Adipocyte (in vitro differentiated cells): ENCODE results near the gene TRMT6.

Experiments
- DNase-seq: peaks from one replicate; pipeline ENCODE4 v3.0.0-alpha.2; 2015; ENCODE audit warnings: low read depth
- H3K27me3 ChIP-seq: replicated peaks from 2 replicates; pipeline ENCODE4 v1.7.0; 2013; ENCODE audit warnings: mild to moderate bottlenecking, low read length, moderate library complexity; ENCODE audit not compliant: control insufficient read depth, insufficient read depth
- H3K36me3 ChIP-seq: 2 replicates; pipeline ENCODE4 v1.7.0; 2013; ENCODE audit warnings: low read length, mild to moderate bottlenecking, moderate library complexity; ENCODE audit not compliant: control insufficient read depth, insufficient read depth, severe bottlenecking
- H3K4me1 ChIP-seq: 2 replicates; pipeline ENCODE4 v1.7.0; 2013; ENCODE audit warnings: mild to moderate bottlenecking, low read length, moderate library complexity; ENCODE audit not compliant: control insufficient read depth, insufficient read depth
- H3K4me3 ChIP-seq: 2 replicates; pipeline ENCODE4 v1.7.0; 2013; ENCODE audit warnings: mild to moderate bottlenecking, low read length, moderate library complexity
- H3K9ac ChIP-seq: 2 replicates; pipeline ENCODE4 v1.7.0; 2013; ENCODE audit warnings: mild to moderate bottlenecking, low read length, moderate library complexity
- H3K9me3 ChIP-seq: 2 replicates; pipeline ENCODE4 v1.7.0; 2013; ENCODE audit warnings: mild to moderate bottlenecking, low read length, moderate library complexity; ENCODE audit not compliant: control insufficient read depth

TRMT6 gene

GRCh38 chr20:5977223-5977622, 26.9 kb upstream of the TRMT6 start:
- Histone ChIP-seq H3K27me3 (no peaks in the 10 kb centered on the region), H3K4me3 (no peak overlapping the region), H3K36me3 (peaks cover 18% of the 10 kb centered on the region), H3K9me3 (no peaks in the 10 kb centered on the region), H3K4me1 (peaks cover 2% of the 10 kb centered on the region), H3K9ac (no peak overlapping the region)
- no peak for DNase-seq

- Histone ChIP-seq H3K9ac (no peak overlapping the region), H3K27me3 (no peaks in the 10 kb centered on the region), H3K36me3 (peaks cover 18% of the 10 kb centered on the region), H3K4me3 (no peak overlapping the region), H3K4me1 (peaks cover 2% of the 10 kb centered on the region), H3K9me3 (no peaks in the 10 kb centered on the region)
- no peak for DNase-seq
These were observed 25.4 kb upstream of the TRMT6 start for GRCh38 chr20:5975778-5976177.

GRCh38 chr20:5974531-5974930, 24.2 kb upstream of the TRMT6 start:
- H3K27me3 ChIP-seq, result no peaks in the 10 kb centered on the region
- H3K4me3 ChIP-seq, result no peak overlapping the region
- peaks cover 2% of the 10 kb centered on the region for H3K4me1 ChIP-seq
- peaks cover 18% of the 10 kb centered on the region for H3K36me3 ChIP-seq
- no peaks in the 10 kb centered on the region for H3K9me3 ChIP-seq
- H3K9ac ChIP-seq, result no peak overlapping the region
- DNase-seq, result no peak

- Histone ChIP-seq H3K4me3 (no peak overlapping the region), H3K27me3 (no peaks in the 10 kb centered on the region), H3K4me1 (peaks cover 2% of the 10 kb centered on the region), H3K36me3 (peaks cover 15% of the 10 kb centered on the region), H3K9ac (no peak overlapping the region), H3K9me3 (no peaks in the 10 kb centered on the region)
- no peak for DNase-seq
These were observed 23.6 kb upstream of the TRMT6 start for GRCh38 chr20:5973971-5974370.

- peaks cover 2% of the 10 kb centered on the region for H3K4me1 ChIP-seq
- H3K36me3 ChIP-seq, result peaks cover 8% of the 10 kb centered on the region
- DNase-seq, result peak; percentile 49
These were observed 22.8 kb upstream of the TRMT6 start for GRCh38 chr20:5973172-5973571.

GRCh38 chr20:5971203-5971602, 20.9 kb upstream of the TRMT6 start:
- Histone ChIP-seq H3K9me3 (no peaks in the 10 kb centered on the region), H3K9ac (no peak overlapping the region), H3K4me3 (no peak overlapping the region), H3K36me3 (peaks cover 4% of the 10 kb centered on the region), H3K4me1 (peaks cover 2% of the 10 kb centered on the region), H3K27me3 (no peaks in the 10 kb centered on the region)
- no peak for DNase-seq

More at GRCh38 chr20:5973172-5973571, 22.8 kb upstream of the TRMT6 start:
- Histone ChIP-seq H3K4me3 (no peak overlapping the region), H3K27me3 (no peaks in the 10 kb centered on the region), H3K9ac (no peak overlapping the region), H3K9me3 (no peaks in the 10 kb centered on the region)

DNA sequence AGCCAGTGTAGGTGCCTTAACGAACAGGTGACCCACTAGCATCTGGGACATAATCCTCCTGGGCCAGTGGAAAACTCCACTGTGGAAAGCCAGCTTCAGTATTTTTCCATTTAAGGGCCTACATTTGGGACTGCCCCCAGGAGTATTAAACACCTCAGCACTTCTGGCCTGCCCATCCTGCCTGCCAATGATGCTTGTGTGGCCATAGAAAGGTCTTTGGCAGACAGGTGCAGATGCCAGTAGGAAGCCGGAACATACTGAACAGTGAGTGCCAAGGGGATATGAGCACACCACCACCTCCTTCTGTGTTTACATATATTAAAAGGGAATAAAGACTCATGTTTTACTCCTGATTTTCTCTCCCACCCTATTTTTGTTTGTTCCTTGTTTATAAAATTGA, 20.0 kb upstream of the TRMT6 start:
- no peaks in the 10 kb centered on the region for H3K27me3 ChIP-seq
- H3K4me3 ChIP-seq, result no peak overlapping the region
- peaks cover 9% of the 10 kb centered on the region for H3K36me3 ChIP-seq
- no peak for DNase-seq
- no peaks in the 10 kb centered on the region for H3K9me3 ChIP-seq
- peaks cover 2% of the 10 kb centered on the region for H3K4me1 ChIP-seq
- H3K9ac ChIP-seq, result no peak overlapping the region

DNA sequence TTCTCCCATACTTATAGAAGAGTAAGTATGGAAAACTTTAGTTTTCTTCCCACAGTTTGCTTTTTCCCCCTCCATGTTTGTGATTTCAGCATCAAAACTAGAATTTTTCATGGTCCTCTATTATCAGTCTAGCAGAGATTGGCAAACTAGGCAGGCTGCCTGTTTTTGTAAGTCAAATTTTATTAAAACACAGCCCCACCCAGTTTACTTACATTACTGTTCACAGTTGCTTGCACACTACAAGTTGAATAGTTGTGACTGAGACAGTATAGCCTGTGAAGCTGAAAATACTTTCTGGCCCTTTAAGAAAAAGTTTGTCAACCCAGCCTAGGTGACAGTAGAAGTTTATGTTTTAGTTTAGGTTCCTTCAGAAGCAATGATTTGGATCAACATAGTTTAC, 19.6 kb upstream of the TRMT6 start:
- no peak overlapping the region for H3K9ac ChIP-seq
- H3K9me3 ChIP-seq, result no peaks in the 10 kb centered on the region
- no peaks in the 10 kb centered on the region for H3K27me3 ChIP-seq
- peaks cover 12% of the 10 kb centered on the region for H3K36me3 ChIP-seq
- no peak overlapping the region for H3K4me3 ChIP-seq
- DNase-seq, result no peak
- H3K4me1 ChIP-seq, result peaks cover 2% of the 10 kb centered on the region

DNA sequence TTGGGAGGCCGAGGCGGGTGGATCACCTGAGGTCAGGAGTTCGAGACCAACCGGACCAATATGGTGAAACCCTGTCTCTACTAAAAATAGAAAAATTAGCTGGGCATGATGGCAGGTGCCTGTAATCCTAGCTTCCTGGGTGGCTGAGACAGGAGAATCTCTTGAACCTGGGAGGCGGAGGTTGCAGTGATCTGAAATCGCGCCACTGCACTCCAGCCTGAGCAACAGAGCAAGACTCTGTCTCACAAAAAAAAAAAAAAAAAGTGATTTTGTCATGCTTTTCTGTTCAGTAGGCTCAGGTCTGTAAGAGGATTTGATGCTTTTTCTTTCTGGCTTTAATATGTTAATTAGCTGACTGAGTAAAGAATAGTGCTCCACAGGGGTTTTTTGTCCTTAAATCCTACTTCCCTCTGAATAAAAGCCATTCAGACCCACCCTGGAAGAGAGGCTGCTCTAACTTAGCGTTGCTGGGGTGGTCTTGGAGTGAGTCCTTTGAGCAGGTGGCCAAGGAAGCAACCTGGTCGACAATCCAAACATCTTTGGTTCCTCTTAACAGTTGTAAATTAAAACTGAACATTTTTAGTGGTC, 19.1 kb upstream of the TRMT6 start:
- Histone ChIP-seq H3K9ac (no peak overlapping the region), H3K9me3 (no peaks in the 10 kb centered on the region), H3K27me3 (no peaks in the 10 kb centered on the region), H3K36me3 (peaks cover 17% of the 10 kb centered on the region), H3K4me1 (peaks cover 2% of the 10 kb centered on the region), H3K4me3 (no peak overlapping the region)
- DNase-seq, result no peak

GRCh38 chr20:5968462-5968861, 18.1 kb upstream of the TRMT6 start:
- Histone ChIP-seq H3K27me3 (no peaks in the 10 kb centered on the region), H3K4me1 (no peaks in the 10 kb centered on the region), H3K36me3 (peaks cover 18% of the 10 kb centered on the region), H3K9me3 (no peaks in the 10 kb centered on the region), H3K4me3 (no peak overlapping the region), H3K9ac (no peak overlapping the region)
- no peak for DNase-seq

GRCh38 chr20:5967469-5967868, 17.1 kb upstream of the TRMT6 start:
- no peak overlapping the region for H3K4me3 ChIP-seq

GRCh38 chr20:5949943-5950270, 426 bp downstream of the TRMT6 start:
- DNase-seq, result peak; percentile 29
- Histone ChIP-seq H3K9ac (peak overlapping the region; percentile 89), H3K4me3 (peak overlapping the region; percentile 97), H3K36me3 (peaks cover 21% of the 10 kb centered on the region), H3K27me3 (no peaks in the 10 kb centered on the region), H3K9me3 (no peaks in the 10 kb centered on the region), H3K4me1 (peaks cover 18% of the 10 kb centered on the region)

More at GRCh38 chr20:5967469-5967868, 17.1 kb upstream of the TRMT6 start:
- DNase-seq, result no peak
- H3K4me1 ChIP-seq, result no peaks in the 10 kb centered on the region
- H3K27me3 ChIP-seq, result no peaks in the 10 kb centered on the region
- H3K9ac ChIP-seq, result no peak overlapping the region
- H3K9me3 ChIP-seq, result no peaks in the 10 kb centered on the region
- H3K36me3 ChIP-seq, result peaks cover 18% of the 10 kb centered on the region
